GM12874 (cell line): ENCODE data around the gene MAST2.

Experiments
- CTCF ChIP-seq: IDR thresholded peaks from 2 replicates; pipeline ENCODE4 v1.5.1; 2011; ENCODE audit warnings: low read depth, mild to moderate bottlenecking, control low read depth, low read length, moderate library complexity; ENCODE audit not compliant: insufficient read depth

The MAST2 gene

GRCh38 chr1:45803299-45803780 lies at the start of gene MAST2:
MAST2 (plus strand) TSS chr1:45803612; CDS start chr1:45803896, 284 bp downstream.
- no peak for TF ChIP-seq CTCF

- no peak for TF ChIP-seq CTCF
These were observed 47.7 kb upstream of the MAST2 start for GRCh38 chr1:45755697-45756096.

- no peak for TF ChIP-seq CTCF
These were observed 41.1 kb upstream of the MAST2 start for GRCh38 chr1:45762291-45762690.

GRCh38 chr1:45765999-45766792 lies 37.2 kb upstream of the MAST2 start:
- TF ChIP-seq CTCF = no peak

- no peak for TF ChIP-seq CTCF
These were observed 36.4 kb upstream of the MAST2 start for GRCh38 chr1:45767035-45767434.

- TF ChIP-seq CTCF = no peak
These were observed 34.0 kb upstream of the MAST2 start for GRCh38 chr1:45769261-45769932.

- no peak for TF ChIP-seq CTCF
These were observed 30.4 kb upstream of the MAST2 start for GRCh38 chr1:45772971-45773370.
